ENCODE measurements around the gene LILRB5. TPM values are rescaled to one million over a fixed set of nuclear protein-coding genes. Genes with fewer than 3 reads are reported as not detected.
"Not testable (repeated sequence)": the region's sequence is repeated elsewhere in the genome, so short reads cannot be mapped to it uniquely, and the experiment has no call there.

LILRB5 gene
- total RNA-seq, 1 donor from 2014 or later, result 0.05 TPM

DNA sequence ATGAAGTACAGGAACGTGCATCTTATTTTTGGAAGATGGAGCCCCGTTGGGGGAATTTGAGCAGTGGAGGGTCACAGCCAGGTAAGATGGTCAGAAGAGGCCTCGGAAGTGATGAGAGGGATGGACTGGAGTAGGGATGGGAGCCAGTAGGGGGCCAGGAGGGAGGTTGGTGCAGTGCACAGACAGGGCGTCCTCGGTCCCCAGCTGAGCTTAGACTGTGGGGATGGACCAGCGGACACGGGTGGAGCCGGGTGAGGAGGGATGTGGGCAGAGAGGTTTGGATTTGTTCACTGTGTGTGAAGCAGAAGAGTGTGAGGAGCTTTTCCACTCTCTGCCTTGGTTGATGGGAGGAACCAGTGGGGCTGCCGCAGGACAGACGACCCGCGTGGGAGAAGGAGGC lies 45.8 kb downstream of the LILRB5 start:
- Mint-ChIP-seq H3K4me1 (ENCODE audit: low read depth) (peaks cover 49% of the 10 kb centered on the region), H3K36me3 (ENCODE audit: low read depth) (peaks cover 66% of the 10 kb centered on the region), H3K4me3 (ENCODE audit: low read depth) (peak overlapping the region; percentile 47), H3K27ac (peak overlapping the region; percentile 87), H3K9me3 (no peaks in the 10 kb centered on the region), H3K27me3 (ENCODE audit: low read depth) (no peaks in the 10 kb centered on the region)
- intact Hi-C loops (cut with micrococcal nuclease), result loop anchor here (2.0 to 5.0 kb wide), 3 partner anchors 20 to 52 kb away; partner anchors contain the start of gene LENG1
- DNase-seq (ENCODE audit: low spot score), result no peak

DNA sequence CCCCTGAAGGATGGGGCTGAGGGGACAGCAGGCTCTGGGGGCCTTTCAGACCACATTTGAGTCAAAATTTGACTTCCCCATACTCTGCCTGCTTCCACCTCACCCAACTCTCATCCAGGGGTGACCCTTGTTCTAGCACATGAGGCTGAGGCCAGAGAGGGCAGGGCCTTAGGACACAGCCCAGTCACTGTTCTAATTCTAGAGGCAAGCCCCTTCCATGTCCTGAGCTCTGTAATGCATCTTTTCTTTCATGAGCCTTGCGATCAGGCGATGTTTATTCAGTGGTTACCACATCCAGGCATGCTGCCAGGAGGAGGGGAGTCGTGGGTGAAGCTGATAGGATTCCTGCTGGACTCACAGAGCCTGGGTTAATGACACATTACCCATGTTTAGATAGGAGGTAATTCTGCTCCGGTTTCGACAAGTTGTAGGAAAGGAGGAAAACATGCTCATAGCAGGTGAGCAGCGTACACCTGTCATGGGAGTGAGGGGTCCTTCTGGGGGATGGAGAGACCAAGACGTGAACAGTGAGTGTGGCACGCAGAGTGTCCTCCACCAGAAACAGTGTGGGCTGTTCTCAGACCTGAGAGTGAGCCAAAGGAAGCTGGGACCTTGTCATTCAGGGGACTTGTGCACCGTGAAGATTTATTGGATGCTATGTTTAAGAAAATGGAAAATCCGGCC lies 47.1 kb downstream of the LILRB5 start:
- peak overlapping the region; percentile 30 for H3K4me3 Mint-ChIP-seq (ENCODE audit: low read depth)
- peaks cover 72% of the 10 kb centered on the region for H3K36me3 Mint-ChIP-seq (ENCODE audit: low read depth)
- DNase-seq (ENCODE audit: low spot score), result no peak
- intact Hi-C loops (cut with micrococcal nuclease), result loop anchor here (1.0 to 10.0 kb wide), 6 partner anchors 10 to 1045 kb away; partner anchors contain the start of genes LENG1, PPP6R1 and RPS9
- H3K9me3 Mint-ChIP-seq, result no peaks in the 10 kb centered on the region
- H3K4me1 Mint-ChIP-seq (ENCODE audit: low read depth), result peaks cover 59% of the 10 kb centered on the region
- peak overlapping the region; percentile 71 for H3K27ac Mint-ChIP-seq
- H3K27me3 Mint-ChIP-seq (ENCODE audit: low read depth), result no peaks in the 10 kb centered on the region

DNA sequence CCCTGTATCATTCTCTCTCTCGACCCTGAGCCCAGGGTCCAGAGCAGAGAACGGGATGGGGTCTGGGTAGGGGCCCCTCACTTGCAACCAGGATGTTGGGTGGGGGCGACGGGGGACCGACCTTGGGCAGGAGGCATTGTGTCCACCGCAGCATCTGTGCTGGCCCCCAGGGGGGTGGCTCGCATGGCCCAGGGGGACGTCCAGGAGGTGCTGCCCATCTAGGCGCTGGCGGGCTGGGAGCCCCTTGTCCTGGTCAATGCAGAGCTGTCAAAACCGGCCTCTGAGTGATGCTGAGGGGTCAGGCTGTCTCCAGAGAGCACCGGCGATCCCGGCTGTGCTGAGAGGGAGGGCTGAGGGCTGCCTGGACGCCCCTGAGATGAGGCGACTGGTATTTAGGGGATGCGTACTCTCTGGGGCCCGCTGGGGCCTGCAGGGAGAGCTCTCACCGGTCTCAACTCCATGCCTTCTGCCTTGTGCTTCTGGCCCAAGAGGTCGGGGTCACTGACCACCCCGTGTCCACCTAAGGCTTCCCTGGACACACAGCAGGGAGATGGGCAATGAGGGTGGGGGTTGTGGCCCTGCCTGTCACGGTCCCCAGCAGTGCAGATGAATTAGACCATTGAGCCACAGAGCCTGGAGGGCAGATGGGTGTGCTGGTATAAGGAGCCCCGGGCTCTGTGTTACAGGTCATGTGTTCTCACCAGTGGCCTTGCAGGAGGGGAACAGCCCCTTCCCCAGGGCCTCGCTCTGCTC lies 47.8 kb downstream of the LILRB5 start:
- intact Hi-C loops (cut with micrococcal nuclease), result loop anchor here (10.0 kb wide), 1 partner anchor 1046 kb away; the partner anchor contains the start of gene PPP6R1
- Mint-ChIP-seq H3K9me3 (no peaks in the 10 kb centered on the region), H3K27ac (peak overlapping the region; percentile 92), H3K4me1 (ENCODE audit: low read depth) (peaks cover 67% of the 10 kb centered on the region), H3K36me3 (ENCODE audit: low read depth) (peaks cover 79% of the 10 kb centered on the region), H3K4me3 (ENCODE audit: low read depth) (no peak overlapping the region), H3K27me3 (ENCODE audit: low read depth) (no peaks in the 10 kb centered on the region)
- DNase-seq (ENCODE audit: low spot score), result no peak

DNA sequence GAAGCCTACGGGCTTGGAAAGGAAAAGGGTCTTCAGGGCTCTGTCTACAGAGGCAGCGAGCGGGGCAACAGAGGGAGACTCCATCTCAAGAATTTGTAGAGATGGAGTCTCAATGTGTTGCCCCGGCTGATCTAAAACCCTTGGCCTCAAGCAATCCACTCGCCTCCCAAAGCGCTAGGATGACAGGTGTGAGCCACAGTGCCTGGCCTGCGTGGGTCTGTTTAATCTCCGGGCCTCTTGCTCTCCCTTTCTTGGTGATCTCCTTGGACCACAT lies 48.4 kb downstream of the LILRB5 start:
- intact Hi-C loops (cut with micrococcal nuclease), result loop anchor here (10.0 kb wide), 1 partner anchor 1046 kb away; the partner anchor contains the start of gene PPP6R1
- H3K27me3 Mint-ChIP-seq (ENCODE audit: low read depth), result no peaks in the 10 kb centered on the region
- DNase-seq (ENCODE audit: low spot score), result no peak
- no peaks in the 10 kb centered on the region for H3K9me3 Mint-ChIP-seq
- peak overlapping the region; percentile 62 for H3K4me3 Mint-ChIP-seq (ENCODE audit: low read depth)
- peak overlapping the region; percentile 92 for H3K27ac Mint-ChIP-seq
- H3K36me3 Mint-ChIP-seq (ENCODE audit: low read depth), result peaks cover 84% of the 10 kb centered on the region
- peaks cover 67% of the 10 kb centered on the region for H3K4me1 Mint-ChIP-seq (ENCODE audit: low read depth)

DNA sequence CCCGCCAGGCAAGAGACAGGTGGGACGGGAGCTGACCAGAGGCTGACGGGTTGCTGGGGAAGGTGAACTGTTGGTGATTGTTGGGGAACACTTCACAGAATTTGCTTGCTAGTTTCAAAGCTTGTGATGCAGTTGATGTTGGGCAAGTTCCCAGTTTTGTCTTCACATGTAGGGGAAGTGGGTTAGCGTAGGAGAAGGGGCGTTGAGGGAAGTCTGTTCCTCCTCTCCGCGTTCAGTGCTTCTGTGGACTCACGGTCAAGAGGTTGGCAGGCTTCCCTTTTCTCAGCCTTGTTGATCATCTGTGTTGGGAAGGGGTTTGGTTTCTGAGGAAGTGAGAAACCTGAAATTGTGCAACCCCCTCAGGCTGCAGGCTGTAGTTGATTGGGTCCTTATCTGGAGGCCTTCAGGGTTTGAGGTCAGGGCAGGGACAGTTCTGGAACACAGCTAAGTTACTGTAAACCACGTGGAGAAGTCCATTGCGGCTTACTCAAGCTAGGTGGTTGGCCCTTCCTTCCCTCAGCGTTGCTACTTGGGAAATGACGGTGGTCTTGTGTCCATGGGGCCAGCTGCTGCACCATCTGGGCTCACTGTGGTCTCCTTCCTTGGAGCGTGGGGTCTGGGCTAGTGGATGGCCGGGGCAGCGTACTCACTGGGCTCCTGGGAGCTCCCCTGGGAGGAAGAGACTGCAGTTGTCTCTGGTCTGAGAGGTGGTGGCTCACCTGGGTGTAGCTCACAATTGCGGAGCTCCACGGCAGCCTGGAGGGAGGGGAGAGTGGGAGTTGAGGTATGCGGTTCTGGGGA lies 48.9 kb downstream of the LILRB5 start:
- peaks cover 70% of the 10 kb centered on the region for H3K4me1 Mint-ChIP-seq (ENCODE audit: low read depth)
- no peaks in the 10 kb centered on the region for H3K27me3 Mint-ChIP-seq (ENCODE audit: low read depth)
- H3K4me3 Mint-ChIP-seq (ENCODE audit: low read depth), result peak overlapping the region; percentile 62
- H3K9me3 Mint-ChIP-seq, result no peaks in the 10 kb centered on the region
- H3K27ac Mint-ChIP-seq, result peak overlapping the region; percentile 92
- intact Hi-C loops (cut with micrococcal nuclease), result loop anchor here (10.0 kb wide), 1 partner anchor 1047 kb away; the partner anchor contains the start of gene PPP6R1
- peaks cover 87% of the 10 kb centered on the region for H3K36me3 Mint-ChIP-seq (ENCODE audit: low read depth)
- no peak for DNase-seq (ENCODE audit: low spot score)

DNA sequence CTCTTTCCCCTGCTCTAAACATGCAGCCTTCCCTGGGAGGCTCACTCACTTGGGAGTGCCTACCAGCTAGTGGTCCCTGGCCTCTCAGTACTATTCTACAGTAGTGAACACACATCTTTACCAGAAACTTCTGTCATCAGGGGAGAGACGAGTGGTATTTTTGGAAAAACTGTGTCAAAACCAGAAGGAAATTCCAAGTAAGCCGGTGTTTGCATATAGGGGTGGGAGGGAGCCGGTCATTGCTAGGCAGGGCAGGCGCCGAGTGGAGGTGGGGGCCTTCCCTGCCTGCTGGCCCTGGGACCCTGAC lies 49.4 kb downstream of the LILRB5 start:
- Mint-ChIP-seq H3K27me3 (ENCODE audit: low read depth) (no peaks in the 10 kb centered on the region), H3K36me3 (ENCODE audit: low read depth) (peaks cover 87% of the 10 kb centered on the region), H3K4me3 (ENCODE audit: low read depth) (peak overlapping the region; percentile 67), H3K4me1 (ENCODE audit: low read depth) (peaks cover 76% of the 10 kb centered on the region), H3K27ac (peak overlapping the region; percentile 92), H3K9me3 (no peaks in the 10 kb centered on the region)
- no peak for DNase-seq (ENCODE audit: low spot score)
- intact Hi-C loops (cut with micrococcal nuclease), result loop anchor here (10.0 kb wide), 1 partner anchor 1047 kb away; the partner anchor contains the start of gene PPP6R1

DNA sequence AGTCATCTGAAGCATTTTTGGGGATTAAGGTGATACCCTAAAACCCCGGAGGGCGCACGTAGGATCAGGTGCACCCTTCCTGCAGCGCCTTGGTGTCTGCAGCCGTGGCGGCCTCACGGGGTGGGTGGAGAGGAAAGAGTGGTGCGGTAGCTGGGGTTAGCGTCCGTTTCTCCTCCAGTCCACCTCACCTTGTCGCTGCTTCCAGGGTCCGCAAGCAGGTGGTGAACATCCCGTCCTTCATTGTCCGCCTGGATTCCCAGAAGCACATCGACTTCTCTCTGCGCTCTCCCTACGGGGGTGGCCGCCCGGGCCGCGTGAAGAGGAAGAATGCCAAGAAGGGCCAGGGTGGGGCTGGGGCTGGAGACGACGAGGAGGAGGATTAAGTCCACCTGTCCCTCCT lies 49.9 kb downstream of the LILRB5 start:
- H3K27me3 Mint-ChIP-seq (ENCODE audit: low read depth); DNase-seq (ENCODE audit: low spot score); H3K9me3 Mint-ChIP-seq: not testable (repeated sequence)
- Mint-ChIP-seq H3K36me3 (ENCODE audit: low read depth) (peaks cover 90% of the 10 kb centered on the region), H3K27ac (peak overlapping the region; percentile 92), H3K4me1 (ENCODE audit: low read depth) (peaks cover 80% of the 10 kb centered on the region), H3K4me3 (ENCODE audit: low read depth) (peak overlapping the region; percentile 67)
- intact Hi-C loops (cut with micrococcal nuclease), result loop anchor here (10.0 kb wide), 1 partner anchor 1048 kb away; the partner anchor contains the start of gene PPP6R1

DNA sequence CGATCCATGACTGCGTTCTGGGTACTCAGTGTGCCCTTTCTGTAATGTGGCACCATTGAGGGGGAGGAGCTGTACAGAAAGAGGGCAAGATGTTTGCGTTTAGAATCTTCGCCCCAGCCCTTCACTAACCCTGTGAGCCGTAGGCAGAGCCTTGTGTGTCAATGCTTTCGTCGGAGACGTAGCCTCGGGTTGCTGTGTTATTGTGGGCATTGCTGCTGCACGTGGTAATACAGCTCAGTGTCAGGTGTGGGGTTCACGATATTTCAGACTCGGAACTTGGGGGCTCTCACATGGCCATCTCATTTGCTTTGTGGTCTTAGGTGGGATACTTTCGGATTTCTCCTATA lies 50.3 kb downstream of the LILRB5 start:
- Mint-ChIP-seq H3K4me3 (ENCODE audit: low read depth) (peak overlapping the region; percentile 67), H3K4me1 (ENCODE audit: low read depth) (peaks cover 82% of the 10 kb centered on the region), H3K27ac (peak overlapping the region; percentile 92), H3K36me3 (ENCODE audit: low read depth) (peaks cover 91% of the 10 kb centered on the region), H3K9me3 (no peaks in the 10 kb centered on the region), H3K27me3 (ENCODE audit: low read depth) (no peaks in the 10 kb centered on the region)
- intact Hi-C loops (cut with micrococcal nuclease), result loop anchor here (10.0 kb wide), 1 partner anchor 1048 kb away; the partner anchor contains the start of gene PPP6R1
- DNase-seq (ENCODE audit: low spot score), result no peak

DNA sequence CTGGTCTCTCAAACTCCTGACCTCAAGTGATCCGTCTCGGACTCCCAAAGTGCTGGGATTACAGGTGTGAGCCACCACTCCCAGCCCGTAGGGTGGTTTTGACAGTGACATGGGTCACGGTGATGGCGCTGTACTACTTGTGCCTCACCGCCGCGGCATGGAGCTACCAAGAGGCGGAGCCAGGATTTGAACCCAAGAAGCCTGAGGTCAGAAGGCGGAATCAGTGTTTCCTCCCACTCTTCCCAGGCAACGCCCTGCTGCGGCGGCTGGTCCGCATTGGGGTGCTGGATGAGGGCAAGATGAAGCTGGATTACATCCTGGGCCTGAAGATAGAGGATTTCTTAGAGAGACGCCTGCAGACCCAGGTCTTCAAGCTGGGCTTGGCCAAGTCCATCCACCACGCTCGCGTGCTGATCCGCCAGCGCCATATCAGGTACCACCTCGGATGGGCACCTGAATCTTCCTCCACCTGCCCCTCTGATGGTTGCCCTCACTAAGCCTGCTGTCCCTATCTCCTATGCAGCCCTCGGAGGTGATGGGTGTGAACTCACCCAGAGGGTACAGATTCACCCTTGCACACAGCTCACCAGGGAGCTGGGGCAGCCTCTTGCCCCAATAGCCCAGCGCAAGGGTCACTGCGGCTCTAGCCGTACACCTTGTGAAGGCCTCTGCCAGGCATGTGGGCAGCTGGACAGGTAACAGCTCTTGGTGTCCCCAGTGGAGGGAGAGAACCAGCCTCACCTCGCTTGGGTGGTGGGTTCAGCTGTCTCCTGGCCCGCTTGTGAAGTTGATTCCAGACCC lies 50.8 kb downstream of the LILRB5 start:
- peaks cover 94% of the 10 kb centered on the region for H3K36me3 Mint-ChIP-seq (ENCODE audit: low read depth)
- H3K9me3 Mint-ChIP-seq, result no peaks in the 10 kb centered on the region
- no peaks in the 10 kb centered on the region for H3K27me3 Mint-ChIP-seq (ENCODE audit: low read depth)
- no peak for DNase-seq (ENCODE audit: low spot score)
- H3K4me3 Mint-ChIP-seq (ENCODE audit: low read depth), result peak overlapping the region; percentile 67
- peaks cover 84% of the 10 kb centered on the region for H3K4me1 Mint-ChIP-seq (ENCODE audit: low read depth)
- H3K27ac Mint-ChIP-seq, result peak overlapping the region; percentile 92
- intact Hi-C loops (cut with micrococcal nuclease), result loop anchor here (10.0 kb wide), 1 partner anchor 1049 kb away; the partner anchor contains the start of gene PPP6R1

DNA sequence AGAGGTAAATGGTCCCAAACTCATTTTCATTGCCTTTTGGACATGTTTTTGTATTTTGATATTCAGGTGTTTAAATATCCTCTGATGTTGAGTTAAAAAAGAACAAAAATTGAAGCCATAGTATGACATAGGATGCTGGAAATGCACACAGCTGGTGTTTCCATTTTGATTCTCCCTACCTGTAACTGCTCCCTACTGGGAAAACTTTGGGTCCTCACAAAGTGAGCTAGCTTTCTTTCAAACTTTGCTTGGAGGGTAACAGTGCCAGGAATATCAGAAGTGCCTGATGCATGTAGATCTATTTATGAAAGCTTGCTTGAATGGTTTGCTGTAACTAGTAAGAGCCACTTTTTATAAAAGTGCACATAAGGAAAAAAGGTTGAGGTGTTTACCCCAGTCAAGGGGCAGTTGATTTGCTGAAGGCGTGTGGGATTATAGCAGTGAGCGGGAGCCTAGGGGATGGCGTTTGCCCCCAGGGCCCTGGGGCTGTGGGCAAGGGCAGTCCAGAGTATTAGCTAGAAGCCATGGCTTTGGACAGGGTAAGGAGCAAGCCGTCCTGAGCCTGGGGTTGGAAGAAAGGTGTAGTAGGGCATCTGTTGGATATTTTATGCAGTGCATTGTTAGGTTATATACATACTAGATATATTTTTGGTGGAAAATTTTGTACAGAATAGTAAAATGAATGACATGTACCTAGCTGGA lies 52.2 kb downstream of the LILRB5 start:
- Mint-ChIP-seq H3K27ac (peak overlapping the region; percentile 28), H3K9me3 (no peaks in the 10 kb centered on the region), H3K36me3 (ENCODE audit: low read depth) (peaks cover 90% of the 10 kb centered on the region), H3K4me3 (ENCODE audit: low read depth) (peak overlapping the region; percentile 99), H3K27me3 (ENCODE audit: low read depth) (no peaks in the 10 kb centered on the region), H3K4me1 (ENCODE audit: low read depth) (peaks cover 72% of the 10 kb centered on the region)
- intact Hi-C loops (cut with micrococcal nuclease), result loop anchor here (10.0 kb wide), 1 partner anchor 1050 kb away; the partner anchor contains the start of gene PPP6R1
- DNase-seq (ENCODE audit: low spot score), result no peak

DNA sequence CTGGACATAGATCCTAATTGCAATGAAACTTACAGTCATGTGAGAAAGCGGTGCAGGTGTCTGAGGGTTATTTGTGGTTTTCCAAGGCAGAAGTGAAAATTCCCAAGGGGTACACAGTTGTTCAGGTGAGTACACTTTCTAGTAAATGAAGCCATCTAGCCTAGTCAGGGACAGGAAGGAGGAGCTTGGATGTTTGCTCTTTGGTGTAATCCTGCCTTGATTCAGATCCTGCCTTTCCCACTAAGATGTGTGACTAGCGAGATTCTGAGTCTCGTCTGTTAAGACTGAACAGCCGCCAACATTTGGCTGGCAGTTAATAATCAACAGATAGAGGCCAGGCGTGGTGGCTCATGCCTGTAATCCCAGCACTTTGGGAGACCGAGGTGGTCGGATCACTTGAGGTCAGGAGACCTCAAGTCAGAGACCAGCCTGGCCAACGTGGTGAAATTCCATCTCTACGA lies 53.9 kb downstream of the LILRB5 start:
- peaks cover 61% of the 10 kb centered on the region for H3K4me1 Mint-ChIP-seq (ENCODE audit: low read depth)
- H3K9me3 Mint-ChIP-seq, result no peaks in the 10 kb centered on the region
- no peak for DNase-seq (ENCODE audit: low spot score)
- H3K36me3 Mint-ChIP-seq (ENCODE audit: low read depth), result peaks cover 76% of the 10 kb centered on the region
- peak overlapping the region; percentile 99 for H3K4me3 Mint-ChIP-seq (ENCODE audit: low read depth)
- no peaks in the 10 kb centered on the region for H3K27me3 Mint-ChIP-seq (ENCODE audit: low read depth)
- intact Hi-C loops (cut with micrococcal nuclease), result loop anchor here (10.0 kb wide), 1 partner anchor 1052 kb away; the partner anchor contains the start of gene PPP6R1
- H3K27ac Mint-ChIP-seq, result no peak overlapping the region
